ENCODE measurements around the gene SRP68. TPM values are rescaled to one million over a fixed set of nuclear protein-coding genes. Genes with fewer than 3 reads are reported as not detected.

The SRP68 gene
- total and polyA plus RNA-seq, 2 of the 4 experiments (the other 2 are of a cell fraction): 47.1 to 82.6 TPM

DNA sequence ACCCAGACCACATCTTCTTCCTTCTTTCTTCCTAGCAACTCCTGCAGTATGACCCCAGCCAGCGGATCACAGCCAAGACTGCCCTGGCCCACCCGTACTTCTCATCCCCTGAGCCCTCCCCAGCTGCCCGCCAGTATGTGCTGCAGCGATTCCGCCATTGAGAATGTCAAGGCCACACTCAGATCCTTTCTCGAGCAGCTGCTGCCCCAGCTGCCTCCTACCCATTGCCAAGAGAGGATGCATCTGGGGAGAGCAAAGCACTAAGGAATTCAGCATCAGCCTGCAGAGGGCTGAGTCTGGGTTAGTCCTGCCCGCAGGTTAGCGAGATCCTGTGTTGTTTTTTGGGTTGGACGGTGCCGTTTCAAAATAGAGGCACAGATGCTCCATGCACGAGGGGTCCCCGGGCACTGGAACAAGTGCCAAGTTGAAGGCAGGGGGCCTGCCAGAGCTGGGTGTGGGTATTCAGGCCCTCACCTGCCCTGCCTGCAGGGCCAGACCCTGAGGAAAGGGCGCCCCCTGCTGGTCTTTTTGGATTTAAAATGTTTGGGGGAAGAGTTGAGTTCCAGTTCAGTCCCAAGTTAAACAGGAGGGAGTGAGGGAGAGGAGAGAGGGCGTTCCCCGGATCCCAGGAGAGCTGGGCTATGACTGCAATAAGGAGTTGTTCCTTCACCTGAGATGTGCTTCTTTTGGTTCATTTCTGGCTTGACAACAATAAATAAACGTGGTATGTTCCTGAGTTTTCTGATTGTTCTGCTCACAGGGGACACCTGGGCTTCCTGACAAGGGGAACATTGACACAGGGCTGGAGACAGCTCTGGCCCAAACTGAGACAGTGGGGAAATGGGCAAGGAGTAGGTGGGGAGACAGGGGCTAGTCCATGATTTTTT, 66.8 kb downstream of the SRP68 start (continued):
- no peak for TF ChIP-seq NFE2L2 (IDR thresholded peaks at IDR 0.05; ENCODE audit: low read depth, low read length)
- TF ChIP-seq MXI1 (IDR thresholded peaks at IDR 0.05; ENCODE audit: borderline replicate concordance, low read depth, low read length): no peak
- no peak for TF ChIP-seq RCOR1 (IDR thresholded peaks at IDR 0.05; ENCODE audit: insufficient replicate concordance, low read length)
- no peak for TF ChIP-seq BHLHE40 (IDR thresholded peaks at IDR 0.05; ENCODE audit: low read depth, low read length)
- TF ChIP-seq ELK1 (IDR thresholded peaks at IDR 0.05; ENCODE audit: borderline replicate concordance, low read depth, low read length): no peak

All from IMR-90 (cell line).